HG02981 (cell line): ENCODE data around the gene AADACL4.
"Not testable (repeated sequence)": the region's sequence is repeated elsewhere in the genome, so short reads cannot be mapped to it uniquely, and the experiment has no call there.

Source experiments
- ATAC-seq: cut with Tn5 transposase; IDR thresholded peaks from one replicate; pipeline ENCODE4 v1.9.1; 2021; ENCODE audit warnings: mild to moderate bottlenecking, moderate library complexity; ENCODE audit not compliant: unreplicated experiment

The AADACL4 gene

GRCh38 chr1:12709091-12709491 lies 65.2 kb downstream of the AADACL4 start:
- ATAC-seq, result no peak

GRCh38 chr1:12709696-12710095 lies 65.8 kb downstream of the AADACL4 start:
- ATAC-seq, result no peak

GRCh38 chr1:12711536-12711935 lies 67.7 kb downstream of the AADACL4 start:
- no peak for ATAC-seq

- no peak for ATAC-seq
Measured at GRCh38 chr1:12712076-12712475, 68.2 kb downstream of the AADACL4 start.

- no peak for ATAC-seq
Measured at GRCh38 chr1:12712929-12713328, 69.0 kb downstream of the AADACL4 start.

GRCh38 chr1:12713651-12714050 lies 69.8 kb downstream of the AADACL4 start:
- ATAC-seq, result not testable (repeated sequence)

GRCh38 chr1:12714710-12715475 lies 71.0 kb downstream of the AADACL4 start:
- no peak for ATAC-seq

- ATAC-seq, result no peak
Measured at GRCh38 chr1:12715896-12716437, 72.1 kb downstream of the AADACL4 start, which contains the start of gene AADACL3. Gene AADACL3, plus strand, starts transcription at chr1:12716110. Its CDS starts 67 bp downstream, at chr1:12716177.
